UCSD-AML1 (cell line): ENCODE results near the gene MYH7.
"Not testable (repeated sequence)": the region's sequence is repeated elsewhere in the genome, so short reads cannot be mapped to it uniquely, and the experiment has no call there.

ENCODE experiments used
- DNase-seq: peaks from one replicate; lab custom pipeline; 2025; ENCODE audit not compliant: unreplicated experiment; lab: John Stamatoyannopoulos, UW

MYH7 gene

GRCh38 chr14:23387916-23388882, 47.3 kb downstream of the MYH7 start:
- DNase-seq = no peak

DNA sequence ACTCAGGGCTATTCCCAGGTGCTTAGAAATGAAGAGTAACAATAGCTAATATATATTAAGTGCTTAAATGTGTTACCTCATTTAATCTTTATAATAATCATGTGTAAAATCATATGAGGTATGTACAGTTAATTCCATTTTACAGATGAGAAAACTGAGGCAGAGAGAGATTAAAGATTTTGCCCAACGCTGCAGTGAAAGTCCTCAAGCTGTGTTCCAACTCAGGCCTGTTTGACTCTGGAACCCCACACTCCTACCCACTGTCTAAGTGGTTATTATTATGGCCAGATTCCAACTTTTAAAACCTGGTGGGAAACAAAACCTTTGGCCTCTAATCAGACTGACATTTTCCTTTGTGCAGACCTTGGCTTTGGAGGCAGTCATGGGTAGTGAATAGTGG, 48.5 kb downstream of the MYH7 start:
- DNase-seq = no peak

GRCh38 chr14:23386266-23386657, 49.2 kb downstream of the MYH7 start:
- DNase-seq = not testable (repeated sequence)

DNA sequence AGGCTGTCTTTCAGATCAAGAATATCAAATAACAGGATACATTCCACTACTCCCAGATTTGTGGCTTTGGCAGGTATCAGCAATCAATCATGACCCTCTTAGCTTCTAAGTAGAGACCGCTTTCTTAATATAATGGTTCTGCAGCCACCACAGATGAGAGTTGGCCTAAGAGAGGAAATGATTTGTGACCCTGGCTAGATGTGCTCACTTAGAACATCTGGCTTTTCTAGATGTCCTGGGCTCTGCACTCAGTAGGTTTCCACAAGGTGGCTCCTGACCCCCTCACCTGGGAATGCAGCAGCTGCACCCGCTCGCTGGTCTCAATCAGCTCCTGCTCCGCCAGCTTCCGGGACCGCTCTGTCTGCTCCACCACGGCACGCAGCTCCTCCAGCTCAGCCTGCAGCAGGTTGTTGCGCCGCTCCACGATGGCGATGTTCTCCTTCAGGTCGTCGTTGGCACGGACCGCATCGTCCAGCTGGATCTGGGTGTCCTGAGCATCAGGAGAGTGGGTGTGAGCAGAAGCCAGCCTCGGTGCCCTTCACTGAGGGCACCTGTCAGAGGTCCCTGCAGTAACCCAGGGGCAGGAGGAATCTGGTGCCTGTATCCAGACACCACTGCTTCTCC, 49.7 kb downstream of the MYH7 start:
- DNase-seq = no peak

DNA sequence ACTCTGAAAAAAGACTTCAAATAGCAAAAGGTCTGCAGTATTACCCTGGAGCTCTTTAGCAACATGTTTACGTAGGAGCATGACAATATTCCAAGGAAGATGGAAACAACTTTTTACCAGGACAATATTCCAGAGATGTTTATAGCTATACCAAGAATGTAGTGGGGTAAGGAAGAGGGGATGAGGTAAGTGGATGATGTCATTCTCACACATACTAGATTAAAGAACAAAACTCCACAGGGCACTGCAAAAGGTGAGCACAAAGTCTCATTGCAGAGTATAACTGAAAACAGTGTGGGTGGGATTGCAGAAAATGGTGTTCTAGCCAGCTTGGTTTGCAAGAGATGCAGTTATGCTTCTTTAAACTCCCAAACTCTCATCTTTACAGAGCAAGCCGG, 50.2 kb downstream of the MYH7 start:
- DNase-seq = no peak

DNA sequence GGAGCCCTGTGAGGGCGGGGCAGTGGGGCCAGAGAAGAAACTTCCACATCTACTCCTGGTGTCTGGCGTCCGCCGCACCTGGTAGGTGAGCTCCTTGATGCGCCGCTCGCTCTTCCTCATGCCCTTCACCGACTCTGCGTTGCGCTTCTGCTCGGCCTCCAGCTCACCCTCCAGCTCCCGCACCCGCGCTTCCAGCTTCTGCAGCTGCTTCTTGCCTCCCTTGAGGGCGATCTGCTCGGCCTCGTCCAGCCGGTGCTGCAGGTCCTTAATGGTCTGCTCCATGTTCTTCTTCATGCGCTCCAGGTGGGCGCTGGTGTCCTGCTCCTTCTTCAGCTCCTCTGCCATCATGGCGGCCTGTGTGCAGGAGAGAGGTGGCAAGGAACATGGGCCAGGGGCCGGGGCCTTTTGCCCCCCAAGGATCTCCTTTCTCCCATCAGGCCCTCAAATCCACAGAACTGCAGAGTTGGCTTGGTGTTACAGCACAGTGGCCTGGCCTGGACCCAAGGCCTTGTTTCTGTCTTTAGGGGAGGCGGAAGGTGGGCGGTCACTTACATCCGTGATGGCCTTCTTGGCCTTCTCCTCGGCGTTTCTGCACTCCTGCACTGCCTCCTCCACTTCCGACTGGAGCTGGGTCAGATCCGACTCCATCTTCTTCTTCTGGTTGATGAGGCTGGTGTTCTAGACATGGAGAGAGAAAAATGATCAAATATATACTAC, 50.9 kb downstream of the MYH7 start:
- no peak for DNase-seq

- DNase-seq = no peak
These were observed 52.6 kb downstream of the MYH7 start for GRCh38 chr14:23382731-23383440.

DNA sequence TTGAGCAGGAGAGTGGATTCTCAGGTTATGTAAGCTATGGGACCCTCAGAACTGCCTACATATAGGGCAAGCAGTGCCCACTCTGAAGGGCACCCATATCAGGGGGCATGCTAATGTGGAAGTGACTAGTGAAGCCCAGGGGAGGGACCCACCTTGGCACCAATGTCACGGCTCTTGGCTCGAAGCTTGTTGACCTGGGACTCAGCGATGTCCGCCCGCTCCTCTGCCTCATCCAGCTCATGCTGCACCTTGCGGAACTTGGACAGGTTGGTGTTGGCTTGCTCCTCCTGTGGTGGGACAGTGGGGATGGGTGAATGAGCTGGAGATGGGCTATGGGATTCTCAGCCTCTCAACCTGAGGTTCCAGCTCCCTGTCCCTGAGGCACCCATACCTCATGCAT, 53.2 kb downstream of the MYH7 start:
- no peak for DNase-seq

DNA sequence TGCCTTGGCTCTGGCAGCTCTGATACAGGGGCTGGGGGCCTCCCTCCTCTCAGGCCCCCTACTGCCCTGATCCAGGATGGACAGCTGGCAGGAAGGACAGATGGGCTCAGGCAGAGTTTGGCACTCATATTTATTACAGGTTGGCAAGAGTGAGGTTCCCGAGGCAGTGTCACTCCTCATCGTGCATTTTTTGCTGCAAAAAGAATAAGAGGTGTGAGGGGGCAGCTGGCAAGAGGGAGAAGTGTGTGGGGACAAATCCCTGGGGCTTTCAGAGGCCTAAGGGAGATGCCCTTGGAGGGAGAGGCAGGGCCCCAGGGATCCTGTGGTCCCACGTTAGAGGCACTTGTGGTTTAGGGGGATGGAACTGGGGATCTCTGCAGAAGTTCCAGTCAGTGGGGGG, 53.6 kb downstream of the MYH7 start:
- DNase-seq = no peak

DNA sequence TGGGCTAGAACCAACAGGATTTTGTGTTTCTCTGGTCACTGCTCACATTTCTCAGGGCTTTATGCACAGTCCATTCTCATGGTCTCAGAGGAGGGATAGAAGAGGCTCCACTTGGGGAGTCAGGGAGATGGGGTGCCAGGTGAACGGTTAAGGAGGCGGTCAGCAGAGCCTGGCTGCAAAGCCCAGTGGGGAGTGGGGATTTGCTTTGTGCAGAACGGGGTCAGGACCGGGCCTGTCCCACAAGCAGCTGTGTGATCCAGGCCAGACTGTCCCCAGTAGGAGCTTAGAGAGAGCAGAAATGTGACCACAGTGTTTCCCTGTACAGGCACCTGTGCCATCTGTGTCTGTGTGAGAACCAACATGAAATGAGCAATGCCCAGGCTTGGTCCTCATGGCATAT, 54.5 kb downstream of the MYH7 start:
- no peak for DNase-seq

- DNase-seq = no peak
These were observed 55.1 kb downstream of the MYH7 start for GRCh38 chr14:23380197-23380914.

DNA sequence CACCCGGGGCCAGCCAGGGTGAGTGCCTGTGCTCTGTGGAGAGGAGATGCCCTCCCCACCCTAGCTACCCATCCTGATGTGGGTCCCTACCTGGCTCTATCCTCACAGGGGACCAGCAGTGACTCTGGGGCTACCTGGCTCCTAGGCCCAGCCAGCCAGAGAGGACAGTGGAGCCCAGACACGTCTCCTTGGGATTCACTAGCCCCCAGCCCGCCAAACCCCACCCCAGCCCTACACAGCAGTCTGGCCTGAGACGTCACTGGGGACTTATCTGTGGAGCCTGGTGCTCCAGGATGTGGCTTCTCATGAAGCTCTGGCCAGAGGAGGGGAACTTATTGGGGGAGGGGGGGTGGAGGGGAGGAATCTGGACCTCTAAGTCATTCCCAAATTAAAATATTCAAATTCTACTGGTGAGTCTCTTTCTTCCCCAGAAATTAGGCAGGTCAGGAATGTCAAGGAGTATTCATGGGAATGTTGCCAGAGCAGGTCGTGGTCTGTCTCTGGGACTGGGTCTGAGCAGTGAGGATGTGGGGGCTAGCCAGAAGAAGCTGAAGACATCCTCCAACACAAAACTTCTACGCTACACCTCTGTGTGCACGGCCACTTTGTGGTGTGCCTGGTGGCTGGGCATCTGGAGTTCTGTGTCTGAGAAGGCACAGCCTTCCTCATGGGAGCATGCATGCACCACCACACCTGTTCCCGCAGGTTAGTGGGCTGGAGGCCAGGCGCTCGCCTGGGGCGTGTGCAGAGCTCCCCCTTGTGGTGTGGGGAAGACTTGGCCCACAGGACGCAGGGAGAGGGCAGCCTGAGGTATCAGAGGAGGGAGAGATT, 55.9 kb downstream of the MYH7 start:
- DNase-seq = peak; percentile 59

GRCh38 chr14:23378612-23379220, 56.7 kb downstream of the MYH7 start:
- no peak for DNase-seq

DNA sequence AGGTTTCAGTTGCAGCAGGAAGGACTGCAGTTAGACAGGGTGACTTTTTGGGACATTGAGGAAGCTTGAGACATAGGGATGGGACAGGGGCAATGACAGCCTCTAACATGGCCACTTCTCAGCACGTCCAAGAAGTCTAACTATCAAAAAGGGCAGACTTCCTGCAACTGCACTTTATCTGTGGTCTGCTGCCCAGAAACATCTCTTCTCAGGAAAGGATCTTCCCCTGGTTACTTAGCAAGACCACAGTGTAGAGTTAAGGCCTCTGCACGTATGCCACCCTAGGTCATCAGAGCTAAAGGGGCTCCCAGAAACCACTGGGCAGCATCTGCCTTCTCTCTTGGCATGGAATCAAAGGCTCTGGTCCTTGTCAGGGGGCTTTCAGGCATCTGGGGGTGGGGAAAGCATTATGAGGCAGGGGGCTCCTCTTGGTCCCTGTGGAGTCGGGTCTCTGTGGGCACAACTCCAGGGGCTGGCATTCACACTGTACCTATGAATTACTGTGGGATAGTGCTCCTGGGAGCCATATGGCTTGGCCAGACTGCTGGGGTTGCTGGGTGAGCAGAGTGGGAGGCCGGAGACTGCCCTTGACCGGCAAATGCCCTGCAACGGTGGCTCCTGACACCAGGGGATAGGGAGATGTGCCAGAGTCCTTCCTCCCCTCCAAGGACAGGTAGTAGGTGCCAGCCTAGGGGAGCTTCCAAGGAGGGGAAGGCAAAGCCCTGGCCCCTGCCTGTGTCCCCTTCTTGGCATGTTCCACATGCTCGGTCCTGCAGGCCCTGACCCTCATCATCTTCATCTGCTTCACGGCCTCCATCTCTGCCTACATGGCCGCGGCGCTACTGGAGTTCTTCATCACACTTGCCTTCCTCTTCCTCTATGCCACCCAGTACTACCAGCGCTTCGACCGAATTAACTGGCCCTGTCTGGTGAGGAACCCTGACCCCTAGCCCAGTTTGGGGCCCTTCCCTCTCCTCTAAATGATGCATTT, 57.6 kb downstream of the MYH7 start:
- peak; percentile 36 for DNase-seq

DNA sequence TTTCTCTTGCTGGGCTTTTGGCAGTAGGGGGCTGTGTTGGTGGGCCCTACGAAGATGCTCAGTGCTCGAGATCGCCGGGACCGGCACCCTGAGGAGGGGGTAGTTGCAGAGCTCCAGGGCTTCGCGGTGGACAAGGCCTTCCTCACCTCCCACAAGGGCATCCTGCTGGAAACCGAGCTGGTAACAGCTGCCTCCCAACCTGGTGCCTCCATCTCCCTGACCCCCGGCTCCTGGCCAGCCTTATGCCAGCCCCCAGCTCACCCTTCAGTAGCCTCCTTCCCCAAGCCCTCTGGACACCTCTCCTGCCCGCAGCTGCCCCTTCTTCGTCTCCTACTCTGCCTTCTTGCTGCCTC, 58.3 kb downstream of the MYH7 start:
- no peak for DNase-seq

DNA sequence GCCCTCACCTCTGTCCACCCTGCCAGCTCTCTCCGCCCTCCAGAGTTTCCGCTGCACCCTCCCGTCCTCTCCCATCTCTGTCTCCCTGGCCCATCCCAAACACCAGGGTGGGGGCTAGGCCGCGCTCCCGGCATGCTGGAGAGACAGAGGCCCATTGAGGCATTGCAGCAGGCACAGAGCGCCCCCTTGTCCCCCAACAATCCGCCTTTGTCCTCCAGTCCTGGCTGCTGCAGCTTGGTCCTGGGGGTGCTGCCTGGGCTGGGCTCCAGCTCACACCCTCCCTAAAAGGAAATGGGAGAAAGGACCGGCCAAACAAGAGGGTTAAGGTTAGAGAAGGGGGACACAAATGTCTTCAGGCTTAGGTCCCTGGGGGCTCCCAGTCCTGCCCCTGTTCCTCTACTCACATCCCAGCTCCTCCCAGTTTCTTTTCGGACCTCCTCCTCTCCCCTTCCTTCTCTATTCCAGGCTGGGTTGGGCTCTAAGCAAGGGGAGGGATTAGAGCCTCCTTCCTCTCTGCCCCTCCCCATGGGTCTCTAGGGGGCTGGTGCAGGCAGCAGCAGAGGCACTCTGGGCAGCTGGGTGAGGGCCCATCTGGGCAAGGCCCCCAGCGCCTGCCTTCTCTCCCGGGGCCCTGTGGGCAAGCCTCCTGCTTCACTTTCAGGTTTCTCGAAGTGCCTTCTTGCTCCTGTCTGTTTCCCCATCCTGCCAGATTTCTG, 58.8 kb downstream of the MYH7 start, which contains the start of gene CMTM5:
Gene CMTM5 (plus strand): TSS at position 565 of the 716 bp plus-strand sequence. CDS start 206 bp downstream, outside the sequence.
- DNase-seq = peak; percentile 40

DNA sequence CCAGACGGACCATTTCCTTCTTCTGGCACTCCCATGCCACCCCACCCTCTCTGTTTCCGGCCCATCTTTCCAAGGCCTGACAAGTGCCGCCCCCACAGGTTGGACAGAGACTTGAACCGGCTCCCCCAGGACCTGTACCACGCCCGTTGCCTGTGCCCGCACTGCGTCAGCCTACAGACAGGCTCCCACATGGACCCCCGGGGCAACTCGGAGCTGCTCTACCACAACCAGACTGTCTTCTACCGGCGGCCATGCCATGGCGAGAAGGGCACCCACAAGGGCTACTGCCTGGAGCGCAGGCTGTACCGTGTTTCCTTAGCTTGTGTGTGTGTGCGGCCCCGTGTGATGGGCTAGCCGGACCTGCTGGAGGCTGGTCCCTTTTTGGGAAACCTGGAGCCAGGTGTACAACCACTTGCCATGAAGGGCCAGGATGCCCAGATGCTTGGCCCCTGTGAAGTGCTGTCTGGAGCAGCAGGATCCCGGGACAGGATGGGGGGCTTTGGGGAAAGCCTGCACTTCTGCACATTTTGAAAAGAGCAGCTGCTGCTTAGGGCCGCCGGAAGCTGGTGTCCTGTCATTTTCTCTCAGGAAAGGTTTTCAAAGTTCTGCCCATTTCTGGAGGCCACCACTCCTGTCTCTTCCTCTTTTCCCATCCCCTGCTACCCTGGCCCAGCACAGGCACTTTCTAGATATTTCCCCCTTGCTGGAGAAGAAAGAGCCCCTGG, 59.8 kb downstream of the MYH7 start:
- no peak for DNase-seq
